H1 (cell line): ENCODE results near the gene NDUFA11. TPM values are rescaled to one million over a fixed set of nuclear protein-coding genes. Genes with fewer than 3 reads are reported as not detected.

ENCODE experiments used
- CTCF ChIA-PET: fragments of 300-600 bp; sonication (Branson Sonifier 250); formaldehyde crosslinking; loops from one replicate; lab custom pipeline; 2021; ENCODE audit not compliant: partially characterized antibody; lab: Charles Lee
- POLR2A ChIA-PET: fragments of 300-600 bp; sonication (Branson Sonifier 250); formaldehyde crosslinking; loops from one replicate; lab custom pipeline; 2021; ENCODE audit warnings: inconsistent platforms; ENCODE audit not compliant: partially characterized antibody; lab: Charles Lee
- DNase-seq, 2 experiments: peaks; one replicate each; pipeline versions ENCODE4 v3.0.0 to v3.0.0-alpha.2; 2010 to 2022; ENCODE audit warnings: low spot score in 2 of 2, low read depth in 1 of 2, mixed read lengths in 1 of 2
- FAIRE-seq: peaks from 2 replicates; lab custom pipeline; 2011; peaks lifted over from hg19 to GRCh38; lab: Jason Lieb, UNC
- H2AFZ ChIP-seq: 2 replicates; pipeline ENCODE4 v1.8.1; 2012; ENCODE audit warnings: low read length, inconsistent platforms
- H2AK5ac ChIP-seq: 2 replicates; pipeline ENCODE4 v1.6.1; 2013; ENCODE audit warnings: low read depth, low read length
- H2BK120ac ChIP-seq: replicated peaks from 2 replicates; pipeline ENCODE3; 2013; ENCODE audit warnings: low read depth, low read length, inconsistent platforms
- H2BK12ac ChIP-seq: 2 replicates; pipeline ENCODE4 v1.6.1; 2013; ENCODE audit warnings: low read depth, low read length
- H2BK15ac ChIP-seq: 2 replicates; pipeline ENCODE4 v1.6.1; 2013; ENCODE audit warnings: low read length
- H2BK20ac ChIP-seq: 2 replicates; pipeline ENCODE4 v1.6.1; 2013; ENCODE audit warnings: low read length
- H2BK5ac ChIP-seq: 2 replicates; pipeline ENCODE4 v1.6.1; 2013; ENCODE audit warnings: low read depth, low read length
- H3K14ac ChIP-seq: 2 replicates; pipeline ENCODE4 v1.6.1; 2013; ENCODE audit warnings: inconsistent platforms; ENCODE audit not compliant: insufficient read length
- H3K18ac ChIP-seq: 2 replicates; pipeline ENCODE4 v1.6.1; 2013; ENCODE audit warnings: low read length; ENCODE audit errors: extremely low read depth
- H3K23ac ChIP-seq: 2 replicates; pipeline ENCODE4 v1.6.1; 2013; ENCODE audit warnings: inconsistent platforms; ENCODE audit not compliant: insufficient read length
- H3K23me2 ChIP-seq: 2 replicates; pipeline ENCODE4 v1.6.1; 2013; ENCODE audit warnings: low read depth, low read length
- H3K27ac ChIP-seq: 2 replicates; pipeline ENCODE4 v1.6.1; 2011; ENCODE audit warnings: low read depth, low read length, inconsistent platforms
- H3K27me3 ChIP-seq, 4 experiments: replicated peaks in 1 of 4; 1 replicate in 1 of 4; 2 replicates in 3 of 4; pipeline versions ENCODE4 v1.6.1 to v1.8.1; 2011 to 2013; ENCODE audit warnings: low read length in 3 of 4, mild to moderate bottlenecking in 3 of 4, inconsistent platforms in 2 of 4, mixed read lengths in 2 of 4, moderate library complexity in 1 of 4; ENCODE audit not compliant: control insufficient read depth in 3 of 4, insufficient read depth in 3 of 4; ENCODE audit errors: extremely low read depth in 1 of 4
- H3K36me3 ChIP-seq, 4 experiments: 2 replicates each; pipeline versions ENCODE4 v1.6.1 to v1.8.1; 2011 to 2013; ENCODE audit warnings: mild to moderate bottlenecking in 4 of 4, low read length in 3 of 4, moderate library complexity in 2 of 4, control low read depth in 1 of 4, inconsistent platforms in 1 of 4; ENCODE audit not compliant: insufficient read depth in 4 of 4, control insufficient read depth in 2 of 4
- H3K4ac ChIP-seq: replicated peaks from 2 replicates; pipeline ENCODE3; 2013; ENCODE audit warnings: low read length, low read depth, mixed read lengths, inconsistent platforms; ENCODE audit not compliant: insufficient read length
- H3K4me1 ChIP-seq, 4 experiments: replicated peaks in 1 of 4; 1 replicate in 1 of 4; 2 replicates in 3 of 4; pipeline versions ENCODE4 v1.6.1 to v1.8.1; 2011 to 2013; ENCODE audit warnings: low read length in 3 of 4, inconsistent platforms in 2 of 4, mixed read lengths in 1 of 4; ENCODE audit not compliant: insufficient read depth in 4 of 4, control insufficient read depth in 3 of 4
- H3K4me2 ChIP-seq, 2 experiments: 2 replicates each; pipeline versions ENCODE4 v1.6.1 to v1.8.1; 2011 to 2013; ENCODE audit warnings: low read depth in 2 of 2, low read length in 2 of 2, control low read depth in 1 of 2, inconsistent platforms in 1 of 2, mild to moderate bottlenecking in 1 of 2; ENCODE audit not compliant: insufficient read depth in 1 of 2
- H3K4me3 ChIP-seq, 4 experiments: fragments of 200-600, 300-600 bp in 1 of 4; sonication (generic), shearing (Covaris generic), sonication (Bioruptor Twin) in 1 of 4; 2 replicates each; pipeline versions ENCODE4 v1.5.1 to v1.8.1; 2011 to 2016; ENCODE audit warnings: low read length in 4 of 4, low read depth in 3 of 4, control low read depth in 2 of 4, inconsistent platforms in 2 of 4, mild to moderate bottlenecking in 2 of 4, mixed read lengths in 1 of 4, moderate library complexity in 1 of 4; ENCODE audit not compliant: insufficient read depth in 2 of 4; ENCODE audit errors: extremely low read depth in 1 of 4
- H3K56ac ChIP-seq: replicated peaks from 2 replicates; pipeline ENCODE3; 2013; ENCODE audit warnings: low read depth, mild to moderate bottlenecking, mixed read lengths, low read length, inconsistent platforms; ENCODE audit not compliant: insufficient read length
- H3K79me1 ChIP-seq: 2 replicates; pipeline ENCODE4 v1.6.1; 2013; ENCODE audit warnings: low read depth, low read length, control low read depth
- H3K79me2 ChIP-seq, 2 experiments: 2 replicates each; pipeline versions ENCODE4 v1.6.1 to v1.8.1; 2012 to 2013; ENCODE audit warnings: low read length in 2 of 2, mild to moderate bottlenecking in 2 of 2, inconsistent platforms in 1 of 2; ENCODE audit not compliant: insufficient read depth in 2 of 2, control insufficient read depth in 1 of 2
- H3K9ac ChIP-seq, 4 experiments: replicated peaks in 1 of 4; 1 replicate in 1 of 4; 2 replicates in 3 of 4; pipeline versions ENCODE4 v1.6.1 to v1.8.1; 2011 to 2013; ENCODE audit warnings: low read depth in 3 of 4, low read length in 3 of 4, control low read depth in 2 of 4, mild to moderate bottlenecking in 2 of 4, moderate library complexity in 2 of 4, inconsistent platforms in 1 of 4; ENCODE audit errors: extremely low read depth in 1 of 4
- H3K9me3 ChIP-seq, 2 experiments: 2 replicates each; pipeline versions ENCODE4 v1.6.1 to v1.8.1; 2012 to 2013; ENCODE audit warnings: mild to moderate bottlenecking in 2 of 2, moderate library complexity in 2 of 2, control low read depth in 1 of 2, inconsistent platforms in 1 of 2, low read depth in 1 of 2, low read length in 1 of 2, mixed read lengths in 1 of 2; ENCODE audit not compliant: insufficient read depth in 2 of 2
- H4K20me1 ChIP-seq, 2 experiments: replicated peaks in 1 of 2; 2 replicates each; pipeline versions ENCODE3 to v1.8.1; 2011 to 2013; ENCODE audit warnings: inconsistent platforms in 2 of 2, low read length in 2 of 2, mild to moderate bottlenecking in 1 of 2; ENCODE audit not compliant: insufficient read depth in 2 of 2, control insufficient read depth in 1 of 2
- H4K5ac ChIP-seq: 2 replicates; pipeline ENCODE4 v1.6.1; 2013; ENCODE audit warnings: low read length, low read depth, mixed read lengths, inconsistent platforms; ENCODE audit not compliant: insufficient read length
- H4K8ac ChIP-seq: 2 replicates; pipeline ENCODE4 v1.8.0; 2013; ENCODE audit warnings: mild to moderate bottlenecking, moderate library complexity, low read length, inconsistent platforms; ENCODE audit not compliant: insufficient read depth; ENCODE audit errors: extremely low read depth
- H4K91ac ChIP-seq: replicated peaks from 2 replicates; pipeline ENCODE3; 2013; ENCODE audit warnings: low read length, mixed read lengths, inconsistent platforms; ENCODE audit not compliant: insufficient read length
- BACH1 ChIP-seq: IDR thresholded peaks from 2 replicates; pipeline ENCODE4 v1.6.1; 2012; ENCODE audit warnings: low read length, improper control_type of control experiment
- EGR1 ChIP-seq: IDR thresholded peaks from 2 replicates; pipeline ENCODE4 v1.6.1; 2011; ENCODE audit warnings: low read depth, low read length, borderline replicate concordance
- GTF2F1 ChIP-seq: IDR thresholded peaks from 2 replicates; pipeline ENCODE4 v1.6.1; 2012; ENCODE audit warnings: low read depth, low read length, improper control_type of control experiment, borderline replicate concordance
- HDAC2 ChIP-seq, 2 experiments: fragments of 300-600 bp in 1 of 2; sonication (generic) in 1 of 2; IDR thresholded peaks; 2 replicates each; pipeline ENCODE4 v1.6.1; 2011 to 2012; ENCODE audit warnings: low read depth in 2 of 2, low read length in 2 of 2, mild to moderate bottlenecking in 2 of 2, moderate library complexity in 2 of 2, borderline replicate concordance in 1 of 2, inconsistent platforms in 1 of 2
- HDAC6 ChIP-seq: IDR thresholded peaks from one replicate; pipeline ENCODE4 v1.7.1; 2012; ENCODE audit warnings: low read depth, mild to moderate bottlenecking, inconsistent platforms, low read length, moderate library complexity
- NRF1 ChIP-seq: IDR thresholded peaks from 2 replicates; pipeline ENCODE4 v1.6.1; 2011; ENCODE audit warnings: mild to moderate bottlenecking, low read depth, low read length, improper control_type of control experiment
- POLR2AphosphoS5 ChIP-seq: IDR thresholded peaks from 2 replicates; pipeline ENCODE4 v1.6.1; 2011; ENCODE audit warnings: low read depth, low read length
- RBBP5 ChIP-seq: IDR thresholded peaks from 2 replicates; pipeline ENCODE4 v1.7.1; 2012; ENCODE audit warnings: low read depth, mild to moderate bottlenecking, inconsistent platforms, low read length, moderate library complexity, borderline replicate concordance
- RFX5 ChIP-seq: IDR thresholded peaks from 2 replicates; pipeline ENCODE4 v1.6.1; 2011; ENCODE audit warnings: low read depth, low read length, improper control_type of control experiment, borderline replicate concordance
- SRF ChIP-seq: IDR thresholded peaks from 2 replicates; pipeline ENCODE4 v1.6.1; 2011; ENCODE audit warnings: mild to moderate bottlenecking, low read depth, low read length, moderate library complexity
- TEAD4 ChIP-seq: IDR thresholded peaks from 2 replicates; pipeline ENCODE4 v1.6.1; 2012; ENCODE audit warnings: low read depth, low read length, inconsistent platforms, mixed read lengths
- WGBS, 2 experiments: shearing (Covaris generic) in 1 of 2; methylation state at CpG; one replicate each; pipeline versions ENCODE4 v1.1.6 to v1.1.7; 2013 to 2015; ENCODE audit warnings: low lambda C conversion rate in 2 of 2, mixed read lengths in 2 of 2, inconsistent platforms in 1 of 2, low coverage in 1 of 2, missing lambda C conversion rate in 1 of 2; ENCODE audit not compliant: insufficient replicate concordance in 2 of 2, insufficient coverage in 1 of 2, insufficient read length in 1 of 2; ENCODE audit errors: extremely low coverage in 1 of 2, missing lambda C conversion rate in 1 of 2; 5-methylcytosine and 5-hydroxymethylcytosine counted together
- polyA plus RNA-seq, 7 experiments: library from polyadenylated mRNA; depleted of rRNA in 3 of 7; stranded (reverse) in 5 of 7; unstranded in 2 of 7; fragments of >200 nt in 5 of 7; fragments of 200-250 nt in 2 of 7; gene quantifications; 1 replicate in 5 of 7; 2 replicates in 1 of 7; 4 replicates in 1 of 7; pipeline versions ENCODE4 v1.2.1 to v1.2.3, GENCODE V29; 2011 to 2013; ENCODE audit warnings: missing spikeins in 2 of 7, mixed read lengths in 2 of 7
- total RNA-seq: library from RNA; stranded (reverse); fragmentation: NEBNext Ultra II Directional; extraction: Animal tissue kit (Norgen Biotek cat#: 25700); gene quantifications from 2 replicates; pipeline ENCODE4 v1.2.1, GENCODE V29; 2021

NDUFA11 gene
- total and polyA plus RNA-seq, 2 of the 8 experiments (the other 6 are each of a cell fraction or from before 2014, with no cell fraction given): 205 to 1,037 TPM

- H3K27me3 ChIP-seq: no peaks in the 10 kb centered on the region
- H4K8ac ChIP-seq: no peak overlapping the region
- no peak overlapping the region for H2BK5ac ChIP-seq
- H3K27ac ChIP-seq: no peak overlapping the region
- TF ChIP-seq RFX5: no peak
- TF ChIP-seq HDAC2 (IDR thresholded peaks at IDR 0.05; ENCODE audit: borderline replicate concordance in 1 of 2, low read depth in 2 of 2, low read length in 2 of 2): no peak
- TF ChIP-seq GTF2F1: no peak
- no peak for TF ChIP-seq TEAD4
- no peak for TF ChIP-seq EGR1
- TF ChIP-seq HDAC6: no peak
- TF ChIP-seq BACH1: no peak
- TF ChIP-seq POLR2AphosphoS5: no peak
- no peak for TF ChIP-seq SRF
- no peak for TF ChIP-seq RBBP5
- no peak for TF ChIP-seq NRF1
- ChIA-PET POLR2A (interaction anchor here (1.2 kb wide), 1 partner anchor 19 kb away, joined by 3 read pairs; no protein-coding TSS in a partner anchor), CTCF (interaction anchor here (1.5 to 2.1 kb wide), 3 partner anchors 10 to 108 kb away, joined by 3 to 6 read pairs (median 5); no protein-coding TSS in a partner anchor)
- H3K4ac ChIP-seq: no peak overlapping the region
- H3K23me2 ChIP-seq: no peaks in the 10 kb centered on the region
- no peak overlapping the region for H2AFZ ChIP-seq
- no peak overlapping the region for H2BK20ac ChIP-seq
- no peak overlapping the region for H3K4me3 ChIP-seq
- no peak overlapping the region for H4K91ac ChIP-seq
- H2BK12ac ChIP-seq: no peak overlapping the region
- H3K4me1 ChIP-seq: no peaks in the 10 kb centered on the region
- no peak overlapping the region for H2BK15ac ChIP-seq
- 90% methylated on average over 5 of the region's 5 CpGs; no CpG with 5 or more reads in 1 of the 2 experiments for WGBS, 2 experiments
- H3K79me2 ChIP-seq: peaks cover 0 to 8% of the 10 kb centered on the region in 2 experiments; a peak in 1 of 4 replicates
- no peak overlapping the region for H3K9ac ChIP-seq
- no peak overlapping the region for H3K56ac ChIP-seq
- H2BK120ac ChIP-seq: no peak overlapping the region
- H4K20me1 ChIP-seq: peaks cover 8 to 24% of the 10 kb centered on the region in 2 experiments
- H4K5ac ChIP-seq: no peak overlapping the region
- DNase-seq (no peak), FAIRE-seq (no peak)
- H3K9me3 ChIP-seq: no peaks in the 10 kb centered on the region
- H3K23ac ChIP-seq: no peak overlapping the region
- peaks cover 5 to 18% (median 14%) of the 10 kb centered on the region in 4 experiments; a peak in 6 of 8 replicates for H3K36me3 ChIP-seq
- H3K79me1 ChIP-seq: peaks cover 15% of the 10 kb centered on the region
- no peak overlapping the region for H3K14ac ChIP-seq
- H2AK5ac ChIP-seq: no peak overlapping the region
- no peak overlapping the region for H3K4me2 ChIP-seq
- H3K18ac ChIP-seq: no peak overlapping the region
Measured at GRCh38 chr19:5934069-5934401, 30.4 kb upstream of the NDUFA11 start.
